DOHH2 (cell line): ENCODE measurements around the gene ART5.

Experiments
- H3F3A ChIP-seq: fragments of 200-600 bp; sonication (generic), shearing (Covaris generic); 2 replicates; pipeline ENCODE4 v1.6.0; 2016; ENCODE audit warnings: antibody characterized with exemption, mild to moderate bottlenecking; ENCODE audit not compliant: control insufficient read depth, insufficient read depth
- H3K27ac ChIP-seq: fragments of 200-600 bp; sonication (generic); 2 replicates; pipeline ENCODE4 v1.5.1; 2014; ENCODE audit warnings: low read depth, mild to moderate bottlenecking, low read length, moderate library complexity
- H3K27me3 ChIP-seq: fragments of 200-600 bp; sonication (generic); 2 replicates; pipeline ENCODE4 v1.6.1; 2014; ENCODE audit warnings: mild to moderate bottlenecking, low read length, mixed read lengths; ENCODE audit not compliant: control insufficient read depth
- H3K36me3 ChIP-seq: fragments of 200-600 bp; sonication (generic); 2 replicates; pipeline ENCODE4 v1.6.1; 2014; ENCODE audit warnings: mild to moderate bottlenecking, low read length, moderate library complexity, mixed read lengths; ENCODE audit not compliant: control insufficient read depth
- H3K4me1 ChIP-seq: fragments of 200-600 bp; sonication (generic); 2 replicates; pipeline ENCODE4 v1.6.1; 2014; ENCODE audit warnings: mild to moderate bottlenecking, low read length, mixed read lengths; ENCODE audit not compliant: control insufficient read depth
- H3K4me2 ChIP-seq: fragments of 200-600 bp; sonication (generic); 2 replicates; pipeline ENCODE4 v1.6.0; 2014; ENCODE audit warnings: mild to moderate bottlenecking, low read length, moderate library complexity
- H3K4me3 ChIP-seq: fragments of 200-600 bp; sonication (generic); 2 replicates; pipeline ENCODE4 v1.5.1; 2014; ENCODE audit warnings: mild to moderate bottlenecking, low read length, mixed read lengths
- H3K79me2 ChIP-seq: fragments of 200-600 bp; sonication (generic); 2 replicates; pipeline ENCODE4 v1.6.1; 2014; ENCODE audit warnings: mild to moderate bottlenecking, low read length, mixed read lengths; ENCODE audit not compliant: control insufficient read depth
- H3K9me2 ChIP-seq: fragments of 200-600 bp; sonication (generic); replicated peaks from 2 replicates; pipeline ENCODE4 v1.6.1; 2014; ENCODE audit warnings: mild to moderate bottlenecking, low read length, mixed read lengths; ENCODE audit not compliant: control insufficient read depth
- H3K9me3 ChIP-seq: fragments of 200-600 bp; sonication (generic); 2 replicates; pipeline ENCODE4 v1.6.1; 2014; ENCODE audit warnings: antibody characterized with exemption, low read length, mixed read lengths; ENCODE audit not compliant: control insufficient read depth, insufficient read depth
- H4K20me1 ChIP-seq: fragments of 200-600 bp; sonication (generic); 2 replicates; pipeline ENCODE4 v1.6.0; 2014; ENCODE audit warnings: low read depth, mild to moderate bottlenecking, antibody characterized with exemption, low read length, moderate library complexity; ENCODE audit not compliant: control insufficient read depth, insufficient read depth
- CTCF ChIP-seq: fragments of 200-600 bp; sonication (generic); IDR thresholded peaks from one replicate; pipeline ENCODE4 v1.5.1; 2014; ENCODE audit warnings: antibody characterized with exemption, mild to moderate bottlenecking, low read depth, low read length; ENCODE audit not compliant: poor library complexity, severe bottlenecking
- EZH2phosphoT487 ChIP-seq: fragments of 200-600 bp; sonication (generic); IDR thresholded peaks from 2 replicates; pipeline ENCODE4 v1.6.1; 2017; ENCODE audit warnings: borderline replicate concordance, mild to moderate bottlenecking, antibody characterized with exemption, low read length, moderate library complexity, mixed read lengths

The ART5 gene

GRCh38 chr11:3638513-3638912 is 3.3 kb downstream of the ART5 start:
- Histone ChIP-seq H3K4me1 (no peaks in the 10 kb centered on the region), H3K4me3 (no peak overlapping the region), H3K27me3 (no peaks in the 10 kb centered on the region)

GRCh38 chr11:3637201-3637600 is 4.6 kb downstream of the ART5 start:
- TF ChIP-seq EZH2phosphoT487 (no peak), CTCF (no peak)
- Histone ChIP-seq H3F3A (no peaks in the 10 kb centered on the region), H3K9me3 (no peaks in the 10 kb centered on the region), H4K20me1 (no peaks in the 10 kb centered on the region), H3K4me1 (no peaks in the 10 kb centered on the region), H3K27me3 (no peaks in the 10 kb centered on the region), H3K4me3 (no peak overlapping the region), H3K4me2 (no peak overlapping the region), H3K79me2 (no peaks in the 10 kb centered on the region), H3K36me3 (no peaks in the 10 kb centered on the region), H3K27ac (no peak overlapping the region), H3K9me2 (no peaks in the 10 kb centered on the region)

More at GRCh38 chr11:3638513-3638912, 3.3 kb downstream of the ART5 start:
- H3K27ac ChIP-seq: no peak overlapping the region
- no peaks in the 10 kb centered on the region for H3K9me3 ChIP-seq
- H3K79me2 ChIP-seq: no peaks in the 10 kb centered on the region
- H4K20me1 ChIP-seq: no peaks in the 10 kb centered on the region
- no peaks in the 10 kb centered on the region for H3K9me2 ChIP-seq
- H3K36me3 ChIP-seq: no peaks in the 10 kb centered on the region
- no peak overlapping the region for H3K4me2 ChIP-seq
- H3F3A ChIP-seq: no peaks in the 10 kb centered on the region
- TF ChIP-seq EZH2phosphoT487 (no peak), CTCF (no peak)

- Histone ChIP-seq H3K9me2 (no peaks in the 10 kb centered on the region), H4K20me1 (no peaks in the 10 kb centered on the region), H3K79me2 (no peaks in the 10 kb centered on the region), H3K4me3 (no peak overlapping the region), H3F3A (no peaks in the 10 kb centered on the region), H3K9me3 (no peaks in the 10 kb centered on the region), H3K27ac (no peak overlapping the region), H3K36me3 (no peaks in the 10 kb centered on the region), H3K4me1 (no peaks in the 10 kb centered on the region), H3K27me3 (no peaks in the 10 kb centered on the region), H3K4me2 (no peak overlapping the region)
- TF ChIP-seq EZH2phosphoT487: no peak
- no peak for TF ChIP-seq CTCF
Observed at GRCh38 chr11:3635641-3636375, 6.0 kb downstream of the ART5 start.
